ENCODE data around the gene CASP2.

GRCh38 chr7:143263266-143264195, 24.6 kb upstream of the CASP2 start, which contains the start of gene GSTK1:
- peak; percentile 68 for TF ChIP-seq POLR2A (IDR thresholded peaks at IDR 0.05)
- TF ChIP-seq CTCF (IDR thresholded peaks at IDR 0.05): peak in 1 of 3 donors; percentile 6
- peak; percentile 54 to 80 (median 58) for TF ChIP-seq POLR2AphosphoS5 (IDR thresholded peaks at IDR 0.05)

Measured in breast epithelium (tissue), 3 donors.